UCSD-AML1 (cell line): Measurements from ENCODE around the gene CLIC5.
"Not testable (repeated sequence)": the region's sequence is repeated elsewhere in the genome, so short reads cannot be mapped to it uniquely, and the experiment has no call there.

Experiments
- DNase-seq: peaks from one replicate; lab custom pipeline; 2025; ENCODE audit not compliant: unreplicated experiment; lab: John Stamatoyannopoulos, UW

The CLIC5 gene

DNA sequence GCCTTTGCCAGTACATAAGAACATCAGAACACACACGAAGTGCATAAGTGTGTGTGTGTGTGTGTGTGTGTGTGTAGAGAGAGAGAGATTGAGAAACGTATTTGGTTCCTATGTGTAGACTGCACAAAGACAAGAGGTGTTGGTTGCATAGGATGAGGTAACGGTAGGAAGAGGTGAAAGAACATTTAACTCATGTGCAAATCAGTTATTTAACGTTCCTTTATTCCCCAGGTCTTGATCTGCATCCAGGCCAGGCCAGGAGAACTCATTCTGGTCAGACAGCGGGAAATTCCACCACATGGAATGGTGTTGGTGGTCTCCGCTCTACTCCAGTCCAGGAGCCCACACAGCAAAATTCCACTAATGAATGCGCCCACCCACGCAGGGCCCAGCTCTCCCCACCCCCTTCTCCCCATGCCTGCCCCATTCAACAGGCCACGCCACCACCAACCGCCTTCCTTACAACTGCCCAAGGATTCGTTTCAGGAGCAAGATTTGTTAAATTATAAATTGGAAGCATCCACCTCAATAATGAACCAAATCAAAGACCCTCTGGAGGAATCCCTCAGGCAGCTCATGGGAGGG, 86.8 kb downstream of the CLIC5 start:
- DNase-seq, result no peak

DNA sequence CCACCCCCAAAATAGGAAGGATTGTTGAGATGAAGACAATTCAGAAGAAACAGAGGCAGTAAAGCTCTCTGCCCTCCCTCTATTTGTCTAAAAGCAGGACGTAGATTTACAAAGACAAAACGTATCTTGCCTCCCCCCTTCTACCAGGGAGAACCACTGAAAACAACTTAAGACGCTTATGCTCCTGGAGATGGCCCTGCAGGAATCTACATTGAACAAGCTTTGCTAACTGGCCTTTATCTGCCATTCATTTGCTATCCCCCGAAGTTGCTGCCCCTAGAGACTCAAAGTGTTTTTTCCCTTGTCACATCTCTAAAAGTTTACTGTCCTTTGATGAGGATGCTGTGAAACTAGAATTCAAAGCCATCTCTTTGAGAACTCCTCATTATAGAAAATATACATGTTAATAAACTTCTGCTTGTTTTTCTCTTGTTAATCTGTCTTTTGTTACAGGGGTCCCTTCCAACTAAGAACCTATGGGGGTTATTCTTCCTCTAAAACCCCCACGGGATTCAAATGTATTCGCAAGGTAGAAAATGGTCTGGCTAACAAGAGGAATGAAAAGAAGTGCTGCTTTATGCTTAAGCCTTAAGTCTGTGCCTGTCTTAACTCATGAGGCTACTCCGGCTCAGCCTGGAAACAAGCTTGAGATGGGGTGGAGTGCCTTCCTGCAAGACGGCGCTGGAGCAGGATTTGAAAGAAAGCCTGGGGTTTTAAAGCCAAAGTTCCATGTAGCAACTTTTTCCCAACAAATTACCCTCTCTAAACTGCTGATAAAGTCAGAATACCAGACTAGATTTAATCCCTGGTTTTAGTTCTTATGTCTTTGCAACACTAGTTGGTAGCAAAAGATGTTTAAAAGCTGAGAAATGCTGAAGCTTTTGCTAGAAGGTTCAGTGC, 88.0 kb downstream of the CLIC5 start:
- DNase-seq, result no peak

DNA sequence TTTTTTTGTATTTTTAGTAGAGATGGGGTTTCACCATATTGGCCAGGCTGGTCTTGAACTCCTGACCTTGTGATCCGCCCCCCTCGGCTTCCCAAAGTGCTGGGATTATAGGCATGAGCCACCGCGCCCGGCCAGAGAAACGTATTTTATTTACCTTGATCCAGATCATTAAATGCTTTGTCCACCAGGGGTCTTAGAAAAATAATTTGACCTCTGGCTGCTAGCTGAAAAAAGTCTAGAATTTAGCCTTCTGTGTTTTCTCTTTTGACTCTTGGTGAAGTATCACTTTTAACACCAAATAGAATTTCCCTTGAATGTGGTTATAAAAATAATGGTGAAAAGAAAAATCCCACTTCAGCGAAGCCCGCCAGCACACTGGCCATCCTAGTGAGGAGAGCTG, 89.2 kb downstream of the CLIC5 start:
- DNase-seq, result not testable (repeated sequence)

DNA sequence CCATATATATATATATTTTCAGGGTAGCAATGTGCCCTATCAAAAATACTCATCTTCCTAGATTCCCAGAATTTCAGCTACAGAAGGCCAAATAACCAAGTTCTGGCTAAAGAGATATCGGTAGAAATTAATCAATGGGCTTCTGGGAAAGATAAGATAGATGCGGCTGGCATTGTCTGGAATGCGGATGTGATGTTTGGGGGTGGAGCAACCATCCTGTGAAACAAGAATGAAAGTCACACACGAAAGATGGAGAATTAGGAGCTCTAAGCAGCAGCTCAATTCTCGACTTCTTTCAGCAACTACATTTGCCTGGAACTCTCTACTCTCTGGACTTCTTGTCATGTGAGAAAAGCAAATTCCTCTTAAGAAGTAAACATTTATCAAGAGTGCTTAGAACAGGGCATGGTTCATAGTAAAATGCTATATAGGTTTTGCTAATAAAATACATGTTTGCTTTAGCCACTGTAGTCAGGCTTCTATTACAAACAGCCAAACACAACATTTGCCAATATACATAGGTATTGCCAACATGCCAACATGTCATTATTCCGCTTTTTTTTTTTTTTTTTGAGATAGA, 90.8 kb downstream of the CLIC5 start:
- DNase-seq, result no peak

DNA sequence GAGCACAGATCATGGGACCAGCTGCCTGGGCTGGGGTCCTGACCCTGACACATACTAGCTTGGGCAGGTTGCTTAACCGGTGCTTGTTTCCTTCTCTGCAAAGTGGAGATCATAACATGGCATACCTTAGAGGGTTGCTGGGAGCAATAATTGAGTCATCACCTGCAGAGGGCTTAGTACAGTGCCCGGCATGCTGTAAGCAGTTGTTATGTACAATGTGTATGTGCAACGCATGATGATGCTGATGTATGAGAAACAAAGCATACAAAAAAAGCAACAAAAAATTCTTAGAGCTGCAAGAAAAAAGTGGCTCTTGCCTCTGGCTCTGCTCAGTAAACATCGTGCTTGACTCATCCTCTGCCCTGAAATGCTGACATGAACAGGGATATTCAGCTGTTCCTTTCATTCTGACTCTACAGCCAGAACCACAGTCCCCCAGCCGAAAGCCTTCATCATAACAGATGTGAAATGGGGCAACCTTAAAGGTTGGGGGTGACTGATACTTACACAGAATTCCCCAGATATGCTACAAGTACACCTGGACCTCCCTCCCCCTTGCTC, 91.7 kb downstream of the CLIC5 start:
- no peak for DNase-seq

DNA sequence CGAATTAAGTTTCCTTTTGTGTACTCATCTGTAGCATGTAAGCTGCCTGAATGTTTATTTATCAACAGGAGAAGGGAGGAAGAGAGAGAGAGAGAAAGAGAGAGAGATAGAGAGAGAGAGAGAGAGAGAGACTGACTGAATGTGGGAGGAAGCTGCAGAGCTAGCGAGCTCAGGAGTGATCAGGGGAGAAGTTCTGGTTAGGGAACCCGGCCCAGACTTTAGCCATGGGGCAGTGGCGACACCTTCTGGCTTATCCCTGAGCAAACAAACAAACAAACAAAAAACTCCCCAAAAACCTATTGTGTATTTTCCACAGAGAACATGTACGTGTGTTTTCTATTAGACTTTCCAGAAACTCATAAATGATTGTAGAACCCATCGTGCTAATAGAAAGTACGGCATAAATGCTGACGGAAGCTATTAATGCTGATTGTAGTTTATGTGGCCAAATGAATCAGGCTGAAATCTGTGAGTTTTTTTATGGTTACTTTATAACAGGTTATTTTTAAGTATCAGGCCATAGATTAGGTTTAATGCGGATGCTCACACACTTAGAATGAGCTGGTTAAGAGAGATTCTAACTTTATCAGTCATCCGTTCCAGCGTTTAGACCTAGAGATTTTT, 92.8 kb downstream of the CLIC5 start:
- DNase-seq, result peak; percentile 44

DNA sequence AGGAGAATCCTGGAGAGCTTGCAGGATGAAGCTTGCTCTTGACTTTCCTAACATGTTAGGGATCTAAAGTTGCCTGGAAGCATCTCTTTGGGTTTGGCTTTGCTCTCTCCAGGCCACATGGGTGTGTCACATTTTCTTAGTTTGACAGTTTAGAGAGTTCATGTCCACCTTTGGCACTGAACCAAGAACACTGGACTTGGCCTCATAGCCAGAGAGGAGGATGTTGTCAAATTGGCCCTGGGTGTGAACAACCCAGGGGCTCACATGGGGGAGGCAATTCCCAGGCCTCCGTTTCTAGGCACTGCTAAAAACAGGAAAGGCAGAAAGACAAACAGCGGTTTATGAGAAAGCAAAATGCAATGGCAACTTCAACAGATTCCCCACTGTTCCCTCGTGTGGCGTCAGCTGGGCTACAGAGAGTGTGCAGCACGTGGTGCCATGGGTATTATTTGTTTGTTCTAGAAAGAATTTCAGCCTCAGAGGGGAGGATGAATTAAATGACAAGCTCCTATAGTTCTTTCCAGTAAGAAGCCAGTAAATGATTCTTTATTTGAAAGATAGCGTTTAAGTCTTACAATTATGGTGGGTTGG, 93.9 kb downstream of the CLIC5 start:
- DNase-seq, result no peak

DNA sequence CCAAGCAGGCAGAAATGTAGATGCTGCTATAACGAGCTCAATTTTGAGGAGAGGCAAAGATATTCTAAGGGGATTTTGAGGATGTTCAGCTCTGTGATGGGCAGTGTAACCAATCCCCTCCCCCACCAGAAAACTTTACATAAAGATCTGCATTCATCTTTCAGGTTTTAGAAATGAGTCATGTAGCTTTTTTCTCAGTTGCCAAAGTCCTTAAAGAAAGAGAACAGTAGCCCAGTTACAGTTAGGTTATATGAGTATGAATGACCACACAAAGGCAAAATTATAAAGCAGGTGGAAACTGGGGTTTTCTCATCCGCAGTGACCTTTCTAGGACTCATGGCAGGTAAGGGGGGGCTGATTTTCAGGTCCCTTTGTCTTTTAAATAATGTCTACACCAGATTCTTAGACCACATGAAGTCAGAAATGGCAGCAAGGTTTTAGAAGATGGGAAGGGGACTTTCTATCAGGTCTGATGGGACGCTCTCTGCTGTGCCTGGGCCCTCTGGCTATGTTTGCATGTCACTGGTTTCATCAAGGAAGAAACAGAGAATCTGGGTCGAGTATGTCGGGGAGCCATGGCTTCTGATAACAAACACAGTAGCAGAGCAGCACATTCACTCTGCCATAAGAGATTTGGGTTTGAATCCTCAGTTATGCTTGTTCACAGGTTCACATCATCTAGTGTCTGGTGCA, 94.7 kb downstream of the CLIC5 start:
- no peak for DNase-seq

DNA sequence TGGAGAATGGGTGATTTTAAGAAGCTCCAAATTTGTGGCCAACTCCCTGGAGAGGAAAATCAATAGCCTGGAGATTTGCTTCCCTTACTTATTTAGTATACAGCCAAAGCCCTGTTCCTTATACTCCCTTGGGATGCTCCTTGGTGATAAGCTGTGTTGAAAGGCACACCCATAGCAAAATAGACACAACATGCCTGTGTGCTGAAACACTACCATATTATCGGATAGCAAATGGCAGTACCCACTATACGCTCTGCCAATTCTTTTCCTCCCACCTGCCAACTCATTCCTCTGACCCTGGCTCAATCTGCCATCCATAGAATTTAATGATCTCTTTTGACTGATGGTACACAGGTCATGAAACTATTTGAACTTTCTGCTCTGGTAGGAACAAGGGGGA, 98.2 kb downstream of the CLIC5 start:
- DNase-seq, result no peak

DNA sequence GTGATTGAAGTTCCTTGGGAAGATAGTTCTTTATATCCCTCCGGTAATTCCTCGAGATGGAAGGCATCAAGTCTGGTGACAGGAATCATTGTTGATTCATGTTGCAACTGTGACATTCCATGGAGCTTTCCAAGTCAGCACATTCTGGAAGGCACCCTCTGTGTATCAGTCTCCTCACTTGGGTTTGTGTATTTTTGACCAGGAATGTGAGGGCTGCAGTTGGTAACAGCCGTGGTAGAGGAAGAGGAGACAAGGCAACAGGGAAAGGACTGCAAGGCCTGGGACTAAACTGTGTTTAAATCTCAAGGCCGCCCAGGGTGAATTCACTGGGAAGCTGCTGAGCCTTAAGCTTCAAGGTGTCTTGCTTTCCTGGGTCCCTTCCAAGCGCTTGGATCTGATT, 99.0 kb downstream of the CLIC5 start:
- no peak for DNase-seq

DNA sequence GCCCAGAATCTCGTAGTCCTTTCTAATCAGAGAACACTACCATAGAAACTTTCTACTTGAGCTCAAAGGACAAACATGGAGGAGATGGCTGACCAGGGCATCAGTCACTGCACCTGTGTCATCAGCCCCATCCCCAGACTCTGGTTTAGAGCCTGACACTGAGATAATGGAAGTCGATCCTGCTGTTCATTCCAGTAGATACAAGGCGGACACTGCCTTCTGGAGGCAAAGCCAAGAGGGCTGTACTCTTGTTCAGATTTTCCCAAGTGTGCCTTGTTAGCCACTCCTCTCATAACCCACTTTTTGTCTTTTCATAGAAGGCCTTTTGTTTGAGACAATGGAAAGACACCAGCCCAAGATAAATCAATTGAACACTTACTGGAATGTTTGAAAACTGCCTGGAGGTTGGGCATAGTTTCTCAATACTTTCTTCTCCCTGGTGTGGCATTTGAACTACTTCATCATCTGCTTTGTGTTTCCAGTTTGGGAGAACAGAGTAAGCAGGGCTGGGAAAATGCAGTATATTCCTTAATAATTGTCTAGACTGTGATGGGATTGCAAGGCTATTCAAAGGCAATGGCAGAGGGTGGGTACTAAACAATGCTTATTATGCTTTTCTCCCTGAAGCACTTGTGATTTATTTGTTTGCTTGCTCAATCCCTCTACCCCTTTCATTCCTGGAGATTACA, 99.7 kb downstream of the CLIC5 start:
- no peak for DNase-seq

DNA sequence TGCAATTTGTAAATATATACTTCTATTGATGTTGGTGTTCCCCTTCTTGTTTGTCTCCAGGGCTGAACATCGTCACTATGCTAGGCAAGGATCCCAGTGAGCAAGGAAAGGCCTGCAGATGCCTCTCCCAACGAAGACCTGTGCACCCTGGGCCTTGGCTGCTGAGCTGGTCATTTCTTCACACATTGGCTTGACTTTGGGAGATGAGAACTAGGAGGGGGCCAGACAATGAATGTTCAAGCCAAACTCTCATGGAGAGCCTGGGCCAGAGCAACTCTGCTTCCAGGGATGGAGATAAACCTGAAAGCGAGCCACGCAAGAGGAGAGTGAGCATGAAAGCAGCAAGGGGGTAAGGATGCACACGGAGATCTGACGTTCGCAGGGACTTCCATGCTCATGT, 104.0 kb downstream of the CLIC5 start:
- DNase-seq, result no peak

DNA sequence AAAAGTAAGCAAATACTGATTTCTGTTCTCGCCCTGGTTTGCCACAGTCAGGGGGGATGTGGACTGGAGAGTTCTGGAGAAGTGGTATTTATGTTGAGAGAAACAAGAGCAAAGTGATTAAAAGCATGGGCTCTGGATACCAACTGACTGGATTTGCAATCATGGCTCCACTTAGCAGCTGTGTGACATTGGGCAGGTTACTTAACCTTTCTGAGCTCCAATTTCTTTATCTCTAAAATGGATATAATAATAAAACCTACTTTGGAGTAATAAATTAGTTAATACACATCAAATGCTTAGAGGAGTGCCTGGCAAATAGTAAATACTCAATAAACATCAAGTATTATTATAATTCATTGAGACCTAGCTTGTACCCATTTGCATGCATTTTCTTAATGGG, 111.7 kb downstream of the CLIC5 start:
- DNase-seq, result no peak

DNA sequence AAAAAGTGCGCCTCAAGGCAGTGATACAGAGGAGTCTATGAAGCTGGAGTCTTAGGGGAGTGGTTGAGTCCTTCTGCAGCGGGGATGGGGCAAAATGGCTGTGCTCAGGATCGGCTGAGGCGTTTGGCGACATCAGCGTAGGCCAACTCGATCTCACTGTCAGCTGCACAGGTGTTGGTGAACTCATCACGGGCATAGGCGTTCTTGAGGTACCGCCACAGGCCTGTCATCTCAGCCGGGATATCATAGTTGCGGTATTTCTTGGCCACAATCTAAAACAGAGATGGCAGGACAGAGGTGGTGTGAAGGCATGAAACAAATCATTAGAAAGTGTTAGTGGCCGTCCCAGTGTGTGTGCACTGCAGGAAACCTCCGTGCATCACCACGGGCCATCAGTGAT, 112.7 kb downstream of the CLIC5 start:
- no peak for DNase-seq

DNA sequence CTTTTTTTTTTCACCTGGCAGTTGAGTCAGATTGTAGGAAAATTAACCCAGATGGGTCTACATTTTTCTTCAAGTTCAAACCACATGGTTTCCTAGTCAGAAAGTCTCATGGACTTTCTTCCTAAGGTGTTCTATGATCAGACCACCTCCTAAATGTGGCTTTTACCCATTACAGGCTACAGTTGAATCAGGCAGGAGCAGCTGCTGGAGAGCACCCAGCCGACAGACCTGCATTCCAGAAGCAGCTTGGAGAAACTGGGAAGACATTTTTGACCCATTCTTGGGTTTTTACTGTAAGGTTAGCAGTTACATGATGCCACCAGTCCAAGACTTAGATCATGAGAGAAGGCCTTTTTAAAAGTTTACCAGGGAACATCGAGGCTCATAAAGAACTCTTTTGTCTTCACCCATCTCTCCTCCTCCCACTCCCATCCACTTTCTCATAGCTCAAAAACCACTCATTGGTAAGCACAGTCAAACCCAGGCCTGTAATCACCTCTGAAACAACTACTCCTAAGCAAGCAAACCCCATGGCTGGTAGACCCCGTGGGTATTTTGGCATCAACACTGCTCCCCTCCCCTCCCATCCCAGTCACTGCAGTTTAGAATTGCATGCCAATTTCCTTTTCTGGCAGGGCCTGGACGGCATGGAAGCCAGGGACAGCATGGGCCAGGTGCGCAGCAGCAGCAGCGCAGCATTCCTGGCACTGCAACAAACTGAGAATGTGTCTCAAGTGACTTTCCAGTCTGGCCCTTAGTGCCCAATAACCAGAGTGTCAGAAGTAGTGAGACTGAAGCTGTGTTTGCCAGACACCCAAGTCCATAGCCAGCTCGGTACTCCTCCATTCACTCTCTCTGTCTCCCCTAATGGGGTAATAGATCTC, 113.7 kb downstream of the CLIC5 start:
- DNase-seq, result no peak

DNA sequence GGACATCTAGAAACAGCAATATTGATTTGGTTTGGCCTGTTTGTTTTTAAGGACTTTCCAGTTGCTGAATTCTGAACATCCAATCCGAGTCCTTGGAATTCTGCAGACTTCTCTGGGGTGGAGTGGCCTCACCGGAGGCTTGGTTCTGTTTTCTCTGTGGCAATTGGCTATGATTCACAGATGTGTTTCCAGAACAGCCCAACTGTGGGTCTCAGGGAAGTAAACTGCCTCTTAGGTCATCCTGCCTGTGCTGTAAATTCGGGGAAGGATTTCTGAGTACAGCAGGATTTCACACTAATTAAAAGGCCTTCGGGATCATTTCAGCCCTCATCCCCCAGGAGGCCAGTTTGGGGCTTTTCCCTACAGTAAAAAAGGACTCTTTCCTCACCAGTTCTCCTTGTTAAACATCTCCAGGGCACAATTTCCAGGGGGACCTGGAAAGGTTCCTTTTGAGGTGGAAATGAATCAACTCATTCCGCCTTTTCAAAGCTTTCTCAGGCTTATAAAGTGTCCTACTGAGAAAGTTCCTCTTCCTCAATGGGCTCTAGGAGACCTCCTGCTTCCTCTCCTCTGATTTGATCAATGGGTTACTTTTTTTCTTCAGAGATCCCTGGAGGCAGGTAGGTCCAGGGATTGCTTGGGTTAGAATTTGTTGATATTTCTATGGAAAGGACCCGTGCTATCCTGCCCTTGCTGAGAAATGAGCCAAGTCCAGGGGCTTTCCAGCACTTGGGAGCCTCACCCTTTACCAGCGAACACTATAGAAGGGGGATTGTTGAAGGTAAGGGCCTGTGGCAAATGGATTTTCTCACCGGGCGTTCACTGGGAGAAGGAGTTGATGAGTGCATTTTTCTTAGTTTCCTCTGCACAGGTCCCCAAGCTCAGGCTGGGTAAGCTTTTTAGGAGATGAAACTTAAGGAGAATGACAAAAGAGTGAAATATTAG, 114.6 kb downstream of the CLIC5 start:
- no peak for DNase-seq

DNA sequence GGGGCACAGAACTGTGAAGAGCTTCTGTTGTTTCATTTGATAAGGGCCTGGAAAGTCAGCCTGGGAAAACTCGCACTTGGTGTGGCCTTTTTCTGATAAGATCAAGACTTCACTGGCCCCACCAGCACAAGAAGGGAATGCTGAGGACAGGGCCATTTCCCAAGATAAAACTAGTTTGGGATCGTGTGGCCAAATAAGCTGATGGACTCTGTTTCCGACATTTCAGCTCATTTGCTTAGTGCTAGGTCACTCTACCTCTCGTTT, 116.0 kb downstream of the CLIC5 start:
- DNase-seq, result no peak
